Body of pancreas (tissue), 4 donors: ENCODE measurements around the gene ATP6V1G1. TPM values are rescaled to one million over a fixed set of nuclear protein-coding genes. Genes with fewer than 3 reads are reported as not detected.

Experiments
- ATAC-seq: fragments of 150-250 bp; one replicate; pipeline ENCODE4 v1.9.1; 2016
- DNase-seq, 4 donors: peaks; one replicate each; pipeline ENCODE4 v3.0.0-alpha.2; 2019
- H3K27ac ChIP-seq, 4 donors: fragments of 200-600 bp; sonication (generic); 1 replicate in 3 of 4; 2 replicates in 1 of 4; pipeline versions ENCODE4 v1.5.1 to v1.6.1; 2016 to 2019; ENCODE audit warnings: mild to moderate bottlenecking in 1 of 4, mixed read lengths in 1 of 4, moderate library complexity in 1 of 4
- H3K27me3 ChIP-seq, 2 donors: fragments of 200-600 bp; sonication (generic); one replicate each; pipeline ENCODE4 v1.6.0; 2016; ENCODE audit warnings: mild to moderate bottlenecking in 1 of 2
- H3K36me3 ChIP-seq, 2 donors: fragments of 200-600 bp; sonication (generic); replicated peaks in 1 of 2; 2 replicates each; pipeline ENCODE4 v1.5.1; 2016; ENCODE audit warnings: low read depth in 2 of 2; ENCODE audit not compliant: insufficient read depth in 1 of 2
- H3K4me1 ChIP-seq: fragments of 200-600 bp; sonication (generic); one replicate; pipeline ENCODE4 v1.6.0; 2016
- H3K4me3 ChIP-seq, 2 donors: fragments of 200-600 bp; sonication (generic); 1 replicate in 1 of 2; 2 replicates in 1 of 2; pipeline ENCODE4 v1.5.1; 2016 to 2019
- H3K9me3 ChIP-seq, 3 donors: fragments of 200-600 bp; sonication (generic); 1 replicate in 2 of 3; 2 replicates in 1 of 3; pipeline ENCODE4 v1.5.1; 2016
- CTCF ChIP-seq, 7 experiments: fragments of 450-650 bp in 4 of 7; fragments of 200-600 bp in 3 of 7; sonication (generic) in 3 of 7; IDR thresholded peaks; one replicate each; pipeline ENCODE4 v1.5.1; 2016 to 2019; ENCODE audit warnings: antibody characterized with exemption in 7 of 7
- POLR2A ChIP-seq, 3 donors: fragments of 450-650 bp; IDR thresholded peaks; one replicate each; pipeline ENCODE4 v1.6.1; 2016; ENCODE audit warnings: antibody characterized with exemption in 3 of 3, mild to moderate bottlenecking in 2 of 3
- WGBS, 2 donors: methylation state at CpG; one replicate each; pipeline ENCODE4 v1.1.5; 2017; 5-methylcytosine and 5-hydroxymethylcytosine counted together
- intact Hi-C: fragments of 100-400 bp; cut with DNase I; formaldehyde crosslinking; loops from one replicate; pipeline ENCODE4 v1.15.1; 2023
- small RNA-seq: library from RNA; depleted of rRNA; stranded (forward); fragments of <200 nt; gene quantifications from one replicate; pipeline ENCODE3, GENCODE V24; 2016
- total RNA-seq, 2 donors: library from RNA; depleted of rRNA; stranded (reverse); fragments of >200 nt; gene quantifications; one replicate each; pipeline ENCODE4 v1.1.0, GENCODE V29; 2016

Gene ATP6V1G1
- total RNA-seq, 2 donors from 2014 or later, result 62.3 to 91.3 TPM

- Histone ChIP-seq H3K27me3 (no peaks in the 10 kb centered on the region), H3K27ac (no peak overlapping the region), H3K36me3 (peaks cover 0 to 8% of the 10 kb centered on the region in 2 donors), H3K4me1 (no peaks in the 10 kb centered on the region), H3K4me3 (no peak overlapping the region), H3K9me3 (no peaks in the 10 kb centered on the region)
- 87 to 93% methylated on average over 5 of the region's 5 CpGs for WGBS, 2 donors
- intact Hi-C loops, result no loop called here
- no peak for TF ChIP-seq POLR2A (IDR thresholded peaks at IDR 0.05)
- no peak for TF ChIP-seq CTCF (IDR thresholded peaks at IDR 0.05)
- ATAC-seq, result no peak
- DNase-seq, result no peak
Measured at GRCh38 chr9:114643896-114644295, 56.3 kb downstream of the ATP6V1G1 start.

Small RNA genes lying within 50 kb of the gene (small RNA-seq; reads per million reads assigned to genes)
- not detected for gene RF00019

Other genes starting within 250 kb of the ATP6V1G1 start
- 10 to 100 TPM in 1 of 2 donors, 1 to 10 TPM in 1; 7.3 to 11.9 TPM for gene AKNA, start 199.8 kb upstream of the ATP6V1G1 start, total RNA-seq
- gene WHRN, start 82.3 kb upstream of the ATP6V1G1 start, total RNA-seq, result 10 to 100 TPM; 13.5 to 15.6 TPM
- 1 to 10 TPM; 4.9 to 6.5 TPM for gene TMEM268, start 23.5 kb downstream of the ATP6V1G1 start, total RNA-seq
- not detected for gene TEX53, start 70.0 kb downstream of the ATP6V1G1 start, total RNA-seq
- gene TEX48, start 94.4 kb downstream of the ATP6V1G1 start, total RNA-seq, result not detected
- under 1 TPM in 1 of 2 donors, not detected in 1; 0.26 TPM for gene TNFSF15, start 218.3 kb downstream of the ATP6V1G1 start, total RNA-seq